Fibroblast of skin of right quadriceps (primary cell): ENCODE results near the gene RPL9.
A peak's percentile ranks its signal among the peaks of the same experiment; 100 is the strongest.
"Not testable (repeated sequence)": the region's sequence is repeated elsewhere in the genome, so short reads cannot be mapped to it uniquely, and the experiment has no call there.

ENCODE experiments used
- DNase-seq: peaks from one replicate; pipeline ENCODE4 v3.0.0-alpha.2; 2013

The RPL9 gene

GRCh38 chr4:39422247-39422646, 36.5 kb downstream of the RPL9 start:
- no peak for DNase-seq

DNA sequence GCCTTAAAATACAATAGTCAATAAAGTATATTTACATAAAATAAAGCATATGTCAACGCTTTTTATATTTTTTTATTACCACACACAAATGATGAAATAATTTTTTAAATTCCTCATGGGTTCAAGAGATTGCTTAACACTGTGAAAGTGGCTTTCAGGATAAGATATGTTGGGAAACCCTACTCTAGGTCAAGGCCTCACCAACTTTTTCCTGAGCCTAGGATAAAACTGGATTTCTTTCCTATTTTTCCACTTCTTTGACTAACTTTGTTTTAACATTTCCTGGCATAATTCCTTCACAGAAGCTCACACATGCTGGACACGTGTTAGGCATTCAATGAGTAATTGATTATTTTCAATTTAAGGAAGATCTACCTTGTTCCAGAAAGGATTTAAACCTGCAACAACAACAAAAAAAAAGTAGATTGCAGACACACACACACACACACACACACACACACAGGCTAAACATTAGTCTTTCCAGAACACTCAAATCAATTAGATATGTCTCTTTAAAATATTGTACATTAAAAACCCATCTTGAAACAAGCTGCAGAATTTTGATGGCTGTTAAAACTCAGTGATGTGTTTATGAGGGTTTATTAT, 42.9 kb downstream of the RPL9 start:
- peak; percentile 10 for DNase-seq

GRCh38 chr4:39411561-39411960, 47.2 kb downstream of the RPL9 start:
- DNase-seq = not testable (repeated sequence)

GRCh38 chr4:39410415-39410814, 48.3 kb downstream of the RPL9 start:
- DNase-seq = no peak

DNA sequence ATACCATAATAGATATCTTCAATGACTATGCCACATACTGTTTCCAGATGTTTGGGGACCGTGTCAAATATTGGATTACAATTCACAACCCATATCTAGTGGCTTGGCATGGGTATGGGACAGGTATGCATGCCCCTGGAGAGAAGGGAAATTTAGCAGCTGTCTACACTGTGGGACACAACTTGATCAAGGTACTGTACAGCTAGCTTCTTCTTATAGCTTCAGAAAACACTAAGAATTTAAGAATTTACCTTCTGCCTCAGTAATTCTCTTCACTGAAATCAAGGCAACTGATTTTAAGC, 51.2 kb downstream of the RPL9 start:
- no peak for DNase-seq

DNA sequence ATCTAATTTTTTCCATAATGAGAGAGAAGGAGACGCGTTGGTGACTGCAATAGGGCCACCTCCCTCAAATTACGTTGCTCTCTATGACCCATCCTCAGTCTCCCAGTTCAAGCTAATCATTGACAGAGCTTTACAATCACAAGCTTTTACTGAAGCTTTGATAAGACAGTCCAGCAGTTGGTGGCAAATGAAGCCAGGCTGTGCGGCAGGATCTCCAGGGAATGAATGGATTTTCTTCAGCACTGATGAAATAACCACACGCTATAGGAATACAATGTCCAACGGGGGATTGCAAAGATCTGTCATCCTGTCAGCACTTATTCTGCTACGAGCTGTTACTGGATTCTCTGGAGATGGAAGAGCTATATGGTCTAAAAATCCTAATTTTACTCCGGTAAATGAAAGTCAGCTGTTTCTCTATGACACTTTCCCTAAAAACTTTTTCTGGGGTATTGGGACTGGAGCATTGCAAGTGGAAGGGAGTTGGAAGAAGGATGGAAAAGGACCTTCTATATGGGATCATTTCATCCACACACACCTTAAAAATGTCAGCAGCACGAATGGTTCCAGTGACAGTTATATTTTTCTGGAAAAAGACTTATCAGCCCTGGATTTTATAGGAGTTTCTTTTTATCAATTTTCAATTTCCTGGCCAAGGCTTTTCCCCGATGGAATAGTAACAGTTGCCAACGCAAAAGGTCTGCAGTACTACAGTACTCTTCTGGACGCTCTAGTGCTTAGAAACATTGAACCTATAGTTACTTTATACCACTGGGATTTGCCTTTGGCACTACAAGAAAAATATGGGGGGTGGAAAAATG, 51.7 kb downstream of the RPL9 start, which contains the start of gene KLB:
Gene KLB, plus strand, starts transcription at position 168 of the 821 bp plus-strand sequence. Its CDS starts 20 bp downstream, at position 188.
- DNase-seq = peak; percentile 41
